Measurements from ENCODE around the gene HUS1. TPM values are rescaled to one million over a fixed set of nuclear protein-coding genes. Genes with fewer than 3 reads are reported as not detected.
"Not testable (repeated sequence)": the region's sequence is repeated elsewhere in the genome, so short reads cannot be mapped to it uniquely, and the experiment has no call there.

Gene HUS1
- total and polyA plus RNA-seq, 2 of the 13 experiments (the other 11 are each of a cell fraction or from before 2014, with no cell fraction given) = 14.8 to 16.9 TPM

- POLR2A ChIA-PET = interaction anchor here (1.8 to 2.2 kb wide), 2 partner anchors 99 to 150 kb away, joined by 4 to 12 read pairs; partner anchors contain the start of gene UPP1
- intact Hi-C loops (cut with micrococcal nuclease; ENCODE audit: unreplicated experiment) = loop anchor here (2.0 kb wide), 2 partner anchors 99 to 165 kb away; partner anchors contain the start of gene UPP1
- peak overlapping the region; percentile 47 for H3K4me2 ChIP-seq (ENCODE audit: low read depth, low read length)
- not testable (repeated sequence) for ATAC-seq; H3K27me3 ChIP-seq (ENCODE audit: control insufficient read depth in 1 of 2, insufficient read depth in 2 of 2, low read length in 2 of 2); H3K9me3 ChIP-seq (ENCODE audit: low read length); H2AFZ ChIP-seq (ENCODE audit: low read length); H3K27ac ChIP-seq (ENCODE audit: extremely low read length, insufficient read depth, low read length); H3K4me3 ChIP-seq (replicated peaks in 1 of 3; ENCODE audit: insufficient read depth in 1 of 3, low read depth in 2 of 3, low read length in 3 of 3); BruUV-seq (replicated peaks); H3K79me2 ChIP-seq (ENCODE audit: insufficient read depth, low read length); H4K20me1 ChIP-seq (ENCODE audit: insufficient read depth, low read length); H3K9ac ChIP-seq (ENCODE audit: insufficient read depth, low read depth, low read length); H3K36me3 ChIP-seq (replicated peaks in 1 of 2; ENCODE audit: control insufficient read depth in 1 of 2, insufficient read depth in 2 of 2, low read length in 2 of 2); TF ChIP-seq SOX13, FOXP1 (IDR thresholded peaks at IDR 0.05)
- CTCF ChIA-PET (ENCODE audit: low intra/inter-chr PET ratio, low total read pairs) = interaction anchor here (2.0 kb wide), 1 partner anchor 120 kb away, joined by 7 read pairs; no protein-coding TSS in a partner anchor
- peak; percentile 76 for DNase-seq (ENCODE audit: low spot score)
- WGBS (ENCODE audit: low lambda C conversion rate) = 20% methylated on average over 7 of the region's 10 CpGs
- peak; percentile 81 for FAIRE-seq
- in situ Hi-C loops (cut with HindIII; ENCODE audit: extremely low pct_ligation_motif_present, low pct_unique_long_range_greater_than_20kb) = loop anchor here (5.0 kb wide), 1 partner anchor 122 kb away; no protein-coding TSS in a partner anchor
- H3K4me1 ChIP-seq (ENCODE audit: insufficient read depth, low read length) = peaks cover 40% of the 10 kb centered on the region
- TF ChIP-seq SOX13 (CRISPR knock-in tag; conservative IDR thresholded peaks at IDR 0.05 in 1 of 2, IDR thresholded peaks at IDR 0.05 in 1 of 2) = peak in 1 of 2 experiments; percentile 91; a peak in 2 of 4 replicates
- TF ChIP-seq ARID5B (CRISPR knock-in tag; IDR thresholded peaks at IDR 0.05) = peak; percentile 95
- peak; percentile 45; the same call in 1 of the 2 replicates for TF ChIP-seq MLX (CRISPR knock-in tag; IDR thresholded peaks at IDR 0.05)
- TF ChIP-seq ZGPAT (CRISPR knock-in tag; IDR thresholded peaks at IDR 0.05) = 0 out of 2 replicates have a peak, but pooled peaks have one; percentile 46
- peak; percentile 63 for TF ChIP-seq MED1 (CRISPR knock-in tag; IDR thresholded peaks at IDR 0.05)
- 0 out of 2 replicates have a peak, but pooled peaks have one; percentile 43 for TF ChIP-seq ERF (CRISPR knock-in tag; IDR thresholded peaks at IDR 0.05)
- peak; percentile 51; the same call in 1 of the 2 replicates for TF ChIP-seq DMAP1 (CRISPR knock-in tag; IDR thresholded peaks at IDR 0.05)
- 0 out of 2 replicates have a peak, but pooled peaks have one; percentile 50 for TF ChIP-seq IKZF5 (CRISPR knock-in tag; IDR thresholded peaks at IDR 0.05)
- peak; percentile 23; the same call in 1 of the 2 replicates for TF ChIP-seq ZFY (CRISPR knock-in tag; IDR thresholded peaks at IDR 0.05)
- TF ChIP-seq CEBPG (CRISPR knock-in tag; IDR thresholded peaks at IDR 0.05) = 0 out of 2 replicates have a peak, but pooled peaks have one; percentile 37
- peak; percentile 58; the same call in 1 of the 2 replicates for TF ChIP-seq FOXP1 (CRISPR knock-in tag; IDR thresholded peaks at IDR 0.05)
- TF ChIP-seq MEIS2 (CRISPR knock-in tag; IDR thresholded peaks at IDR 0.05) = 0 out of 2 replicates have a peak, but pooled peaks have one; percentile 41
- TF ChIP-seq FOSL2 (CRISPR knock-in tag; IDR thresholded peaks at IDR 0.05) = peak; percentile 40; the same call in 1 of the 2 replicates
- peak; percentile 30; the same call in 1 of the 2 replicates for TF ChIP-seq THAP11 (CRISPR knock-in tag; IDR thresholded peaks at IDR 0.05)
- 0 out of 2 replicates have a peak, but pooled peaks have one; percentile 19 for TF ChIP-seq ISL2 (CRISPR knock-in tag; IDR thresholded peaks at IDR 0.05)
- peak; percentile 45; the same call in 1 of the 2 replicates for TF ChIP-seq FOXK1 (CRISPR knock-in tag; IDR thresholded peaks at IDR 0.05; ENCODE audit: borderline replicate concordance, low read depth)
Measured at GRCh38 chr7:47989607-47990400, 10.4 kb upstream of the HUS1 start.
